IPS-NIHi11 (cell line): ENCODE results near the gene SPCS1.

Source experiments
- DNase-seq: peaks from one replicate; pipeline ENCODE4 v3.0.0; 2012; ENCODE audit warnings: mixed read lengths, low spot score

SPCS1 gene

DNA sequence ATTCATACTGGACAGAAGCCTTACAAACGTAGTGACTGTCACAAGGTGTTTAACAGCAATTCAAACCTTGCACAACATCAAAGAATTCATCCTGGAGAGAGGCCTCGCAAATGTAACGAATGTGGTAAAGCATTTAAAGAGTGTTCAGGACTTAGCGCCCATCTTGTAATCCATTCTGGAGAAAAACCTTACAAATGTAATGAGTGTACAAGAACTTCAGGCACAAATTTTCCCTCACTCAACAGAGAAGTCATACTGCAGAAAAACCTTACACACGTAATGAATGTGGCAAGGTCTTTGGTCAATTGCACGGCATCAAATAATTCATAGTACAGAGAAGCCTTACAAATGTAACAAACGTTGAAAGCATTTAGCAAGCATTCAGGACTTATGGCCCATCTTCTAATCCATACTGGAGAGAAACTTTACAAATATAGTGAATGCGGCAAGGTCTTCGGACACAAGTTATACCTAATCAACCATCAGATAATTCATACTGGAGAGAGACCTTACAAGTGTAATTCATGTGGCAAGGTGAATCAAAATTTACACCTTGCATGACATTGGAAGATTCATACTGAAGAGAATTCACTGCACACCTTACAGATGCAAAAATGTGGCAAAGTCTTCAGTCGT lies 27.5 kb downstream of the SPCS1 start:
- no peak for DNase-seq

DNA sequence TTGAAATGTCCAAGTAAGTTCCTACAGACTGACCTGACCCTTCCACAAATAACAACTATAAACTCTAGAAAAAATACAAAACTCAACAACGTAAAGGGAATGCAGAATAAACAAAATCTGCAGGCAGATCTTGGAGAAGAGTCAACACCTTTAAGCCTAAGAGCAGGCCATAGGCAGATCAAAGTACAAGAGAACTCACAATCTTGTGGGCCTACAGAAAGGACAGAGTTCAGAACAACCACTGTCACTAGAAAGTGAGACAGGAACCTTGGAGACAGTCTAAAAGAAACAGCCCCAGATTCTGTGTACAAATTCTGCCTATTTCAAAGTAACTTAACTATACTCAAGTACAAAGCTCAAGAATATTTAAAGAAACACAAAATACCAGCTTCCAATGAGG lies 33.8 kb downstream of the SPCS1 start:
- no peak for DNase-seq

DNA sequence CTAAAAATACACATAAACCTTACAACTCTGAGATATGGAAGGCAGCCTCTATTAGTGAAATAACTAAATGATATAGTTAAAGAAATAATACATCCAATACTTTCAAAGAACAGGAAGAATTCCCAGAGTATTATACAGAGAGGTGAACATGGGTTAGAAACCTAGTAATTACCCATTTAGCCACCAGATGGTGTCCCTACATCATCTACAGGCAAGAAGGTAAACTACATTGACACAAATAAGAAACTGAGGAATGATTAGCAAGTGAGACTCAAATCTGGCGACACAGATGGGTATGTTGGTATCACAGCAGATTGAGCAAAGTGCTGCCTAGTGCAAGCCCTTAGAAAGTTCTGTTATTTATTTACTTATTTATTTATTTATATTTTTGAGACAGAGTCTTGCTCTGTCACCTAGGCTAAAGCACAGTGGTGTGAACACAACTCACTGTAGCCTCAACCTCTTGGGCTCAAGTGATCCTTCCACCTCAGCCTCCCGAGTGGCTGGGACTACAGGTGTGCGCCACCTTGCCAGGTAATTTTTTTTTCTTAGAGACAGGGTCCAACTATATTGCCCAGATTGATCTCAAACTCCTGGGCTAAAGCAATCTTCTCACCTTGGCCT lies 36.6 kb downstream of the SPCS1 start:
- DNase-seq, result peak; percentile 46

DNA sequence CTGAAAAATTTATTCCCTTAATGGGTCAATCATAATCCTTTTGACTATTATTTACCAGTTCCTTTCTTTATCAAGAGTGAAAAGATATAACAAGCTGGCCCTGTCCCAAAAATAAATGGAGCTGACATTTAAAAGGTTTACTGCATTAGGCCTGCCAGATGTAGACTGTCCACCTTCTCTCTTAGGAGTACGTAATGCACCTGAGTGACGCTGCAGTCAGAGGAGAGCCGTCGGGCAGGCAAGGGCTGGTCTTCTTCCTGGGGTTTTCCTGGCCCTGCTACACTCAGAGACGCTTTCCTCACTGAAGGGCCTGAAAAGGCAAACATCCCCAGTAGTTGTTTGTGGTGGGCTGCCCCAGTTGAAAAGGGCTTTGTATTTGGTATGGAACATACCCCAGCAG lies 37.2 kb downstream of the SPCS1 start:
- DNase-seq, result no peak

- no peak for DNase-seq
These were observed 37.8 kb downstream of the SPCS1 start for GRCh38 chr3:52743721-52744120.

- no peak for DNase-seq
These were observed 46.2 kb downstream of the SPCS1 start for GRCh38 chr3:52752045-52752660.

DNA sequence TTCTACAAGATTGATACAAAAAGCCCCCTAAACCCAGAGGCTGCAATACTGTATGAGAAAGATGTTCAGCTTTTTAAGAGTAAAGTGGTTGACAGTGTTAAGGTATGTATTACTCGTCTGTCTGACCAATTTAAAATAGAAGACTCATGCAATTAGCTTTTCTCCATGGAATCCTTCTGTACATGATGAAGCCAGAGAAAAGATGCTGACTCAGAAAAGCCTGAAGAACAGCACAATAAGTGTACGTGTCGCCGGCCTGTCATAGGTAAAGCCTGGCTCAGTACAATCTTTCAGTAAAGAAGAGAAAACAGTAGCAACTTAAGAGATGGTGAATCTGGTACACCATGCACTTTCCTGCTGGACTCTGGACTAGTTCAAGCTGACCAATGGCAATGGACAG lies 48.5 kb downstream of the SPCS1 start:
- DNase-seq, result no peak

GRCh38 chr3:52756141-52756540 lies 50.2 kb downstream of the SPCS1 start:
- DNase-seq, result no peak
